CMK (cell line): ENCODE results near the gene RNU5D-1.

Source experiments
- DNase-seq: peaks from one replicate; pipeline ENCODE4 v3.0.0-alpha.2; 2010; ENCODE audit warnings: low read depth

RNU5D-1 gene

GRCh38 chr1:44733365-44733764 lies 2.4 kb upstream of the RNU5D-1 start:
- no peak for DNase-seq

GRCh38 chr1:44724955-44725698 lies 5.8 kb downstream of the RNU5D-1 start:
- no peak for DNase-seq

- no peak for DNase-seq
Measured at GRCh38 chr1:44724296-44724954, 6.5 kb downstream of the RNU5D-1 start.

- no peak for DNase-seq
Measured at GRCh38 chr1:44723496-44724295, 7.3 kb downstream of the RNU5D-1 start.

- DNase-seq = no peak
Measured at GRCh38 chr1:44723064-44723463, 7.9 kb downstream of the RNU5D-1 start.

- DNase-seq = peak; percentile 95
Measured at GRCh38 chr1:44721485-44722361, 9.2 kb downstream of the RNU5D-1 start.

- DNase-seq = no peak
Measured at GRCh38 chr1:44720281-44720680, 10.7 kb downstream of the RNU5D-1 start.

- DNase-seq = no peak
Measured at GRCh38 chr1:44719318-44719717, 11.7 kb downstream of the RNU5D-1 start.

GRCh38 chr1:44718091-44718490 lies 12.9 kb downstream of the RNU5D-1 start:
- no peak for DNase-seq

GRCh38 chr1:44717653-44718052 lies 13.3 kb downstream of the RNU5D-1 start:
- DNase-seq = no peak

- no peak for DNase-seq
Measured at GRCh38 chr1:44717156-44717555, 13.8 kb downstream of the RNU5D-1 start.

- DNase-seq = peak; percentile 85
Measured at GRCh38 chr1:44714944-44715571, 15.9 kb downstream of the RNU5D-1 start.

- no peak for DNase-seq
Measured at GRCh38 chr1:44714532-44714931, 16.4 kb downstream of the RNU5D-1 start.

GRCh38 chr1:44713321-44713781 lies 17.6 kb downstream of the RNU5D-1 start:
- no peak for DNase-seq

GRCh38 chr1:44707959-44708831 lies 22.8 kb downstream of the RNU5D-1 start:
- no peak for DNase-seq

- DNase-seq = no peak
Measured at GRCh38 chr1:44707112-44707881, 23.7 kb downstream of the RNU5D-1 start.

GRCh38 chr1:44705938-44706337 lies 25.0 kb downstream of the RNU5D-1 start:
- no peak for DNase-seq

- no peak for DNase-seq
Measured at GRCh38 chr1:44705470-44705869, 25.5 kb downstream of the RNU5D-1 start.

GRCh38 chr1:44701141-44701573 lies 29.8 kb downstream of the RNU5D-1 start:
- DNase-seq = no peak
